HepG2 (cell line): ENCODE measurements around the gene SRI. TPM values are rescaled to one million over a fixed set of nuclear protein-coding genes. Genes with fewer than 3 reads are reported as not detected.
A peak's percentile ranks its signal among the peaks of the same experiment; 100 is the strongest.

Experiments used
- ATAC-seq: fragments of 200-7000 bp; cut with Tn5 transposase; 3 replicates; pipeline ENCODE4 v1.9.1; 2020; ENCODE audit warnings: mild to moderate bottlenecking, moderate library complexity
- BruUV-seq: library from RNA; stranded (reverse); fragments of 400-500 nt; replicated peaks from 2 replicates; lab custom pipeline; 2021; lab: Mats Ljungman, UMichigan
- CTCF ChIA-PET: fragments of 300-600 bp; formaldehyde crosslinking; extraction: SDS; loops from one replicate; lab custom pipeline; 2021; ENCODE audit warnings: low total read pairs, inconsistent platforms, low intra/inter-chr PET ratio; lab: Yijun Ruan, JAX
- POLR2A ChIA-PET: fragments of 350-600 bp; sonication (Branson Sonifier 250); formaldehyde crosslinking; loops from one replicate; lab custom pipeline; 2020; ENCODE audit warnings: antibody characterized with exemption, inconsistent platforms; lab: Yijun Ruan, JAX
- DNase-seq: peaks from one replicate; pipeline ENCODE4 v3.0.0-alpha.2; 2015; ENCODE audit warnings: low spot score
- FAIRE-seq: peaks from 3 replicates; lab custom pipeline; 2011; peaks lifted over from hg19 to GRCh38; lab: Jason Lieb, UNC
- H2AFZ ChIP-seq: one replicate; pipeline ENCODE4 v1.6.1; 2011; ENCODE audit warnings: low read length, inconsistent platforms
- H3K27ac ChIP-seq: fragments of 300-600 bp; 3 replicates; pipeline ENCODE4 v1.8.0; 2011; ENCODE audit warnings: mixed run types, mild to moderate bottlenecking, mixed read lengths, low read length, inconsistent platforms; ENCODE audit not compliant: insufficient read depth; ENCODE audit errors: extremely low read length
- H3K27me3 ChIP-seq, 2 experiments: fragments of 200-600 bp in 1 of 2; 2 replicates in 1 of 2; 3 replicates in 1 of 2; pipeline versions ENCODE4 v1.6.0 to v1.8.0; 2011; ENCODE audit warnings: low read length in 2 of 2, mild to moderate bottlenecking in 2 of 2, moderate library complexity in 2 of 2, inconsistent platforms in 1 of 2; ENCODE audit not compliant: insufficient read depth in 2 of 2, control insufficient read depth in 1 of 2
- H3K36me3 ChIP-seq, 2 experiments: fragments of 200-600 bp in 1 of 2; replicated peaks in 1 of 2; 2 replicates in 1 of 2; 3 replicates in 1 of 2; pipeline versions ENCODE4 v1.5.1 to v1.8.0; 2011; ENCODE audit warnings: low read length in 2 of 2, inconsistent platforms in 1 of 2; ENCODE audit not compliant: insufficient read depth in 2 of 2, control insufficient read depth in 1 of 2
- H3K4me1 ChIP-seq: 2 replicates; pipeline ENCODE4 v1.5.1; 2012; ENCODE audit warnings: low read length, inconsistent platforms; ENCODE audit not compliant: insufficient read depth
- H3K4me2 ChIP-seq: 2 replicates; pipeline ENCODE4 v1.6.0; 2011; ENCODE audit warnings: low read depth, low read length, inconsistent platforms
- H3K4me3 ChIP-seq, 3 experiments: fragments of 200-600 bp in 1 of 3; sonication (generic), shearing (Covaris generic) in 1 of 3; replicated peaks in 1 of 3; 2 replicates each; pipeline ENCODE4 v1.5.1; 2011 to 2016; ENCODE audit warnings: low read length in 3 of 3, inconsistent platforms in 2 of 3, low read depth in 2 of 3, mild to moderate bottlenecking in 2 of 3, control low read depth in 1 of 3, mixed read lengths in 1 of 3; ENCODE audit not compliant: insufficient read depth in 1 of 3
- H3K79me2 ChIP-seq: one replicate; pipeline ENCODE4 v1.6.1; 2011; ENCODE audit warnings: low read length, inconsistent platforms; ENCODE audit not compliant: insufficient read depth
- H3K9ac ChIP-seq: 2 replicates; pipeline ENCODE4 v1.6.0; 2011; ENCODE audit warnings: mild to moderate bottlenecking, low read depth, low read length, inconsistent platforms; ENCODE audit not compliant: insufficient read depth
- H3K9me3 ChIP-seq: 2 replicates; pipeline ENCODE4 v1.5.1; 2012; ENCODE audit warnings: mild to moderate bottlenecking, low read length
- H4K20me1 ChIP-seq: 2 replicates; pipeline ENCODE4 v1.6.0; 2011; ENCODE audit warnings: inconsistent platforms, mild to moderate bottlenecking, low read length, moderate library complexity; ENCODE audit not compliant: insufficient read depth
- JUNB ChIP-seq: sonication (generic); formaldehyde crosslinking; IDR thresholded peaks from 2 replicates; pipeline ENCODE4 v1.8.0; 2022; ENCODE audit warnings: missing genetic modification reagents, mild to moderate bottlenecking, borderline replicate concordance
- NFIC ChIP-seq: IDR thresholded peaks from 2 replicates; pipeline ENCODE4 v1.6.1; 2012; ENCODE audit warnings: mild to moderate bottlenecking, low read length, inconsistent platforms
- TAF1 ChIP-seq: sonication (generic); formaldehyde crosslinking; IDR thresholded peaks from 2 replicates; pipeline ENCODE4 v1.4.0; 2020; ENCODE audit warnings: missing genetic modification reagents
- TBX2 ChIP-seq: sonication (generic); formaldehyde crosslinking; IDR thresholded peaks from 2 replicates; pipeline ENCODE4 v1.5.0; 2020; ENCODE audit warnings: missing genetic modification reagents, mild to moderate bottlenecking, borderline replicate concordance
- ZBED4 ChIP-seq: sonication (generic); formaldehyde crosslinking; IDR thresholded peaks from 2 replicates; pipeline ENCODE4 v1.4.0; 2020; ENCODE audit warnings: missing genetic modification reagents, borderline replicate concordance
- ZNF260 ChIP-seq: sonication (generic); formaldehyde crosslinking; IDR thresholded peaks from 2 replicates; pipeline ENCODE4 v1.4.0; 2020; ENCODE audit warnings: missing genetic modification reagents, low read depth, mild to moderate bottlenecking, borderline replicate concordance
- WGBS: methylation state at CpG from one replicate; pipeline ENCODE4 v1.1.6; 2017; ENCODE audit warnings: low lambda C conversion rate; 5-methylcytosine and 5-hydroxymethylcytosine counted together
- in situ Hi-C: cut with HindIII; loops from 2 replicates; pipeline ENCODE4 v1.10.0; 2017; ENCODE audit warnings: low pct_unique_long_range_greater_than_20kb; ENCODE audit not compliant: extremely low pct_ligation_motif_present
- intact Hi-C: fragments of 100-400 bp; cut with micrococcal nuclease; formaldehyde crosslinking; loops from one replicate; pipeline ENCODE4 v1.10.0; 2022; ENCODE audit not compliant: unreplicated experiment
- polyA plus RNA-seq, 8 experiments: library from polyadenylated mRNA; depleted of rRNA in 3 of 8; stranded (reverse) in 7 of 8; unstranded in 1 of 8; fragments of >200 nt; fragmentation: Illumina TruSeq in 4 of 8; extraction: Trizol in 4 of 8; gene quantifications; 2 replicates each; pipeline versions ENCODE4 v1.2.1 to v1.2.3, GENCODE V29; 2011 to 2016; ENCODE audit warnings: low read depth in 4 of 8, missing spikeins in 1 of 8, mixed read lengths in 1 of 8; ENCODE audit not compliant: insufficient read depth in 1 of 8
- total RNA-seq, 5 experiments: library from RNA; depleted of rRNA; stranded (reverse); fragments of >200 nt; fragmentation: Illumina TruSeq; extraction: Trizol; gene quantifications; 2 replicates each; pipeline ENCODE4 v1.2.3, GENCODE V29; 2016; ENCODE audit warnings: low read depth in 1 of 5
- TF ChIP-seq, protein P1 (sequence below): sonication (generic); formaldehyde crosslinking; IDR thresholded peaks from 2 replicates; pipeline ENCODE4 v1.5.0; 2020; ENCODE audit warnings: mild to moderate bottlenecking, missing genetic modification reagents, borderline replicate concordance
- TF ChIP-seq, protein P2 (sequence below): IDR thresholded peaks from 2 replicates; pipeline ENCODE4 v1.6.1; 2016; ENCODE audit warnings: low read depth, missing genetic modification reagents, missing compliant biosample characterization

The SRI gene
- total and polyA plus RNA-seq, 2 of the 13 experiments (the other 11 are each of a cell fraction or from before 2014, with no cell fraction given) = 0.33 TPM; not detected in 1

DNA sequence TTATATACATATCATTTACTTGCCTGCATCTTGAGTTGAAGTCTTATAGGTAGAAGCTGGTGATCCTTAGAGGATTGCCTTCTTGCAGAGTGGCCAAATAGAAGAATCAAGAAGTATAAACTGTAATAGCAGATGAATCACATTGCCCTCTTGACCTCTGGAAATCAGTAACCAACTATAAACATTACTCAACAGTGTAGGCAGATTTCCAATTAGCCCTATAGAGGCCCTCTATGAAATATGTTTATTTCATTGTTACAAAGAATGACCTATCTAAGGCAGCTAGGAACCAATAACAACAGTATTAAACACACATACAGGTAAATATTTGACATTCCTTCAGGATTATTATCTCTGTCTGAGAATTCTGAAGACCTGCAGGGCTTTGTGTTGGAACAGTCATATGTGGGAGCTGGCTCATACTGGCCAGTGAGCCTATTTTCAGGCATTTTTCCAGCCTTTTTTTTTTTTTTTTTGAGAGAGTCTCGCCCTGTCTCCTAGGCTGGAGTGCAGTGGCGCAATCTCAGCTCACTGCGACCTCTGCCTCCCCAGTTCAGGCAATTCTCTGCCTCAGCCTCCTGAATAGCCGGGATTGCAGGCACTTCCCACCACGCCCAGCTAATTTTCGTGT lies 7.2 kb upstream of the SRI start:
- H3K4me2 ChIP-seq = no peak overlapping the region
- POLR2A ChIA-PET = interaction anchor here (0.9 to 1.4 kb wide), 2 partner anchors 9 to 99 kb away, joined by 3 to 4 read pairs; no protein-coding TSS in a partner anchor
- TF ChIP-seq ZBED4 (CRISPR knock-in tag) = no peak
- TF ChIP-seq ZNF260 (CRISPR knock-in tag) = no peak
- TF ChIP-seq, protein P1, sequence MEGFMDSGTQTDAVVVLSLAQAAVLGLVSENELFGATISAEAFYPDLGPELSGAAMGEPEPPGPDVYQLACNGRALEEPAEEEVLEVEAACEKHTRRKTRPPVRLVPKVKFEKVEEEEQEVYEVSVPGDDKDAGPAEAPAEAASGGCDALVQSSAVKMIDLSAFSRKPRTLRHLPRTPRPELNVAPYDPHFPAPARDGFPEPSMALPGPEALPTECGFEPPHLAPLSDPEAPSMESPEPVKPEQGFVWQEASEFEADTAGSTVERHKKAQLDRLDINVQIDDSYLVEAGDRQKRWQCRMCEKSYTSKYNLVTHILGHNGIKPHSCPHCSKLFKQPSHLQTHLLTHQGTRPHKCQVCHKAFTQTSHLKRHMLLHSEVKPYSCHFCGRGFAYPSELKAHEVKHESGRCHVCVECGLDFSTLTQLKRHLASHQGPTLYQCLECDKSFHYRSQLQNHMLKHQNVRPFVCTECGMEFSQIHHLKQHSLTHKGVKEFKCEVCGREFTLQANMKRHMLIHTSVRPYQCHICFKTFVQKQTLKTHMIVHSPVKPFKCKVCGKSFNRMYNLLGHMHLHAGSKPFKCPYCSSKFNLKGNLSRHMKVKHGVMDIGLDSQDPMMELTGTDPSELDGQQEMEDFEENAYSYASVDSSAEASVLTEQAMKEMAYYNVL = no peak
- no peak for TF ChIP-seq JUNB (CRISPR knock-in tag)
- peak; percentile 71; the same call in 1 of the 2 replicates for TF ChIP-seq NFIC
- peak; percentile 26; the same call in 1 of the 2 replicates for TF ChIP-seq TBX2 (CRISPR knock-in tag)
- no peak for TF ChIP-seq TAF1
- TF ChIP-seq, protein P2, sequence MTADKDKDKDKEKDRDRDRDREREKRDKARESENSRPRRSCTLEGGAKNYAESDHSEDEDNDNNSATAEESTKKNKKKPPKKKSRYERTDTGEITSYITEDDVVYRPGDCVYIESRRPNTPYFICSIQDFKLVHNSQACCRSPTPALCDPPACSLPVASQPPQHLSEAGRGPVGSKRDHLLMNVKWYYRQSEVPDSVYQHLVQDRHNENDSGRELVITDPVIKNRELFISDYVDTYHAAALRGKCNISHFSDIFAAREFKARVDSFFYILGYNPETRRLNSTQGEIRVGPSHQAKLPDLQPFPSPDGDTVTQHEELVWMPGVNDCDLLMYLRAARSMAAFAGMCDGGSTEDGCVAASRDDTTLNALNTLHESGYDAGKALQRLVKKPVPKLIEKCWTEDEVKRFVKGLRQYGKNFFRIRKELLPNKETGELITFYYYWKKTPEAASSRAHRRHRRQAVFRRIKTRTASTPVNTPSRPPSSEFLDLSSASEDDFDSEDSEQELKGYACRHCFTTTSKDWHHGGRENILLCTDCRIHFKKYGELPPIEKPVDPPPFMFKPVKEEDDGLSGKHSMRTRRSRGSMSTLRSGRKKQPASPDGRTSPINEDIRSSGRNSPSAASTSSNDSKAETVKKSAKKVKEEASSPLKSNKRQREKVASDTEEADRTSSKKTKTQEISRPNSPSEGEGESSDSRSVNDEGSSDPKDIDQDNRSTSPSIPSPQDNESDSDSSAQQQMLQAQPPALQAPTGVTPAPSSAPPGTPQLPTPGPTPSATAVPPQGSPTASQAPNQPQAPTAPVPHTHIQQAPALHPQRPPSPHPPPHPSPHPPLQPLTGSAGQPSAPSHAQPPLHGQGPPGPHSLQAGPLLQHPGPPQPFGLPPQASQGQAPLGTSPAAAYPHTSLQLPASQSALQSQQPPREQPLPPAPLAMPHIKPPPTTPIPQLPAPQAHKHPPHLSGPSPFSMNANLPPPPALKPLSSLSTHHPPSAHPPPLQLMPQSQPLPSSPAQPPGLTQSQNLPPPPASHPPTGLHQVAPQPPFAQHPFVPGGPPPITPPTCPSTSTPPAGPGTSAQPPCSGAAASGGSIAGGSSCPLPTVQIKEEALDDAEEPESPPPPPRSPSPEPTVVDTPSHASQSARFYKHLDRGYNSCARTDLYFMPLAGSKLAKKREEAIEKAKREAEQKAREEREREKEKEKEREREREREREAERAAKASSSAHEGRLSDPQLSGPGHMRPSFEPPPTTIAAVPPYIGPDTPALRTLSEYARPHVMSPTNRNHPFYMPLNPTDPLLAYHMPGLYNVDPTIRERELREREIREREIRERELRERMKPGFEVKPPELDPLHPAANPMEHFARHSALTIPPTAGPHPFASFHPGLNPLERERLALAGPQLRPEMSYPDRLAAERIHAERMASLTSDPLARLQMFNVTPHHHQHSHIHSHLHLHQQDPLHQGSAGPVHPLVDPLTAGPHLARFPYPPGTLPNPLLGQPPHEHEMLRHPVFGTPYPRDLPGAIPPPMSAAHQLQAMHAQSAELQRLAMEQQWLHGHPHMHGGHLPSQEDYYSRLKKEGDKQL = peak; percentile 96

More for the DNA sequence above, 7.2 kb upstream of the SRI start:
- peaks cover 0 to 44% of the 10 kb centered on the region in 2 experiments; a peak in 3 of 5 replicates for H3K27me3 ChIP-seq
- H4K20me1 ChIP-seq = no peaks in the 10 kb centered on the region
- in situ Hi-C loops = loop anchor here (25.0 kb wide), 1 partner anchor 610 kb away; no protein-coding TSS in a partner anchor
- H3K79me2 ChIP-seq = no peaks in the 10 kb centered on the region
- CTCF ChIA-PET = no interaction called here
- H3K9ac ChIP-seq = no peak overlapping the region
- under 1% methylated on average over 6 of the region's 6 CpGs for WGBS
- no peaks in the 10 kb centered on the region for H3K9me3 ChIP-seq
- DNase-seq (peak; percentile 90), FAIRE-seq (peak; percentile 47), ATAC-seq (peak; percentile 94)
- no peak overlapping the region for H3K27ac ChIP-seq
- no peaks in the 10 kb centered on the region for H3K36me3 ChIP-seq
- no peak overlapping the region for H3K4me3 ChIP-seq
- no TSS peak for BruUV-seq
- intact Hi-C loops = no loop called here
- no peak overlapping the region for H2AFZ ChIP-seq
- H3K4me1 ChIP-seq = peaks cover 21% of the 10 kb centered on the region
